GM10248 (cell line): ENCODE data around the gene SCD.

ENCODE experiments used
- CTCF ChIA-PET: fragments of 300-600 bp; sonication (Branson Sonifier 250); formaldehyde crosslinking; extraction: SDS; loops from one replicate; lab custom pipeline; 2021; ENCODE audit warnings: antibody characterized with exemption; lab: Yijun Ruan, JAX
- POLR2A ChIA-PET: fragments of 350-650 bp; sonication (Branson Sonifier 250); formaldehyde crosslinking; extraction: SDS; loops from one replicate; lab custom pipeline; 2020; ENCODE audit warnings: antibody characterized with exemption; lab: Yijun Ruan, JAX
- DNase-seq: peaks from one replicate; pipeline ENCODE4 v3.0.0; 2012; ENCODE audit errors: extremely low spot score
- CTCF ChIP-seq: IDR thresholded peaks from 2 replicates; pipeline ENCODE4 v1.5.1; 2012; ENCODE audit warnings: mild to moderate bottlenecking, low read depth; ENCODE audit errors: extremely low read depth, missing control alignments, control extremely low read depth

SCD gene

GRCh38 chr10:100349672-100350071 is 2.6 kb downstream of the SCD start:
- no peak for TF ChIP-seq CTCF
- no peak for DNase-seq
- ChIA-PET CTCF (interaction anchor here (1.3 to 6.9 kb wide), 6 partner anchors 10 to 169 kb away, joined by 3 to 55 read pairs (median 6); no protein-coding TSS in a partner anchor), POLR2A (no interaction called here)

DNA sequence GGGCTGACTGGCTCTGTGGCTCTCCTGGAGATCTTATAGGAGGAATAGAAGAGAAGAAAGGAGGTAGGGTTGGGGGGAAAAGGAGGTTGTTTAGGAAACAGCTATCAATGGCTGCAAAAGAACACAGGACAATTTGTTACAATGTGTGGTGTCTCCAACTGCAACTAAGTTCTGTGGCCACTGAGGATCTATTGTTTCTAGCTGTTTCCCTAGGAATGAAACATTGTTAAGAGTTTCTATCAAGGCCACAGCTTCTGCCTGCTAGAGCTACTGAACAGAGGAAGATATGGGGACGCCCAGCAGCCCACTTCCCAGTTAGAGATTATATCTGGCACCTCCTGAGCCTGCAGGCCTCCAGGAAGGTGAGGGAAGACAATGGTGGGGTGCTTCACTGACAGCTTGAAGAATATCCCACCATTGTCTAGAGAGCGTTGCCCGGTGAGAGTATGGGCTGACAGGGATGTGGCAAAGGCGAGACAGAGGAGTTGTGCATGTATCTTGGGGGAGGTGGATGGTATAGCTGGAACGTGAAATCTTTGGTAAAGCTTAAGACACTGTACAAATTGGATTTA is 4.0 kb downstream of the SCD start:
- POLR2A ChIA-PET, result interaction anchor here (1.1 kb wide), 1 partner anchor 22 kb away, joined by 3 read pairs; no protein-coding TSS in a partner anchor
- CTCF ChIA-PET, result interaction anchor here (0.7 to 6.9 kb wide), 9 partner anchors 8 to 532 kb away, joined by 3 to 55 read pairs (median 3); no protein-coding TSS in a partner anchor
- no peak for TF ChIP-seq CTCF
- DNase-seq, result no peak

- no peak for TF ChIP-seq CTCF
- POLR2A ChIA-PET, result interaction anchor here (1.3 to 1.4 kb wide), 2 partner anchors 9 to 19 kb away, joined by 7 read pairs; no protein-coding TSS in a partner anchor
- DNase-seq, result no peak
- CTCF ChIA-PET, result interaction anchor here (0.9 to 2.4 kb wide), 5 partner anchors 9 to 80 kb away, joined by 3 to 6 read pairs (median 3); partner anchors contain the start of gene PKD2L1
These were observed 6.9 kb downstream of the SCD start for GRCh38 chr10:100353770-100354485.

- ChIA-PET CTCF (interaction anchor here (2.4 kb wide), 1 partner anchor 79 kb away, joined by 6 read pairs; no protein-coding TSS in a partner anchor), POLR2A (no interaction called here)
- DNase-seq, result no peak
- TF ChIP-seq CTCF, result no peak
These were observed 8.1 kb downstream of the SCD start for GRCh38 chr10:100355086-100355485.

- POLR2A ChIA-PET, result no interaction called here
- TF ChIP-seq CTCF, result no peak
- CTCF ChIA-PET, result no interaction called here
- no peak for DNase-seq
These were observed 9.3 kb downstream of the SCD start for GRCh38 chr10:100356067-100357017.
